Breast epithelium (tissue), 4 donors: ENCODE results near the gene DNAJB1. TPM values are rescaled to one million over a fixed set of nuclear protein-coding genes. Genes with fewer than 3 reads are reported as not detected.
"Not testable (repeated sequence)": the region's sequence is repeated elsewhere in the genome, so short reads cannot be mapped to it uniquely, and the experiment has no call there.

Source experiments
- DNase-seq, 2 donors: peaks; one replicate each; pipeline ENCODE4 v3.0.0-alpha.2; 2019; ENCODE audit warnings: low spot score in 2 of 2
- H3K27ac ChIP-seq, 2 donors: fragments of 200-600 bp; sonication (generic) in 1 of 2; one replicate each; pipeline ENCODE4 v1.5.1; 2016 to 2019; ENCODE audit warnings: mild to moderate bottlenecking in 1 of 2
- H3K27me3 ChIP-seq, 2 donors: fragments of 200-600 bp; sonication (generic) in 1 of 2; one replicate each; pipeline versions ENCODE4 v1.5.1 to v1.6.0; 2017 to 2019; ENCODE audit warnings: control low read depth in 1 of 2, mild to moderate bottlenecking in 1 of 2
- H3K36me3 ChIP-seq: fragments of 200-600 bp; one replicate; pipeline ENCODE4 v1.5.1; 2019
- H3K4me1 ChIP-seq, 2 donors: fragments of 200-600 bp; sonication (generic); one replicate each; pipeline ENCODE4 v1.5.1; 2016 to 2019; ENCODE audit warnings: control low read depth in 1 of 2
- H3K4me3 ChIP-seq, 3 donors: fragments of 200-600 bp; sonication (generic); 1 replicate in 2 of 3; 2 replicates in 1 of 3; pipeline ENCODE4 v1.5.1; 2016 to 2019; ENCODE audit warnings: mild to moderate bottlenecking in 3 of 3, moderate library complexity in 2 of 3
- H3K9me3 ChIP-seq, 2 donors: fragments of 200-600 bp; sonication (generic) in 1 of 2; one replicate each; pipeline ENCODE4 v1.5.1; 2016 to 2019; ENCODE audit warnings: control low read depth in 1 of 2
- CTCF ChIP-seq, 3 donors: fragments of 450-650 bp; IDR thresholded peaks; one replicate each; pipeline ENCODE4 v1.5.1; 2016 to 2017; ENCODE audit warnings: antibody characterized with exemption in 3 of 3, mild to moderate bottlenecking in 3 of 3, moderate library complexity in 3 of 3
- POLR2A ChIP-seq: fragments of 450-650 bp; IDR thresholded peaks from one replicate; pipeline ENCODE4 v1.6.1; 2016; ENCODE audit warnings: antibody characterized with exemption, mild to moderate bottlenecking, moderate library complexity
- POLR2AphosphoS5 ChIP-seq, 3 donors: sonication (generic); formaldehyde crosslinking; IDR thresholded peaks; one replicate each; pipeline ENCODE4 v1.6.1; 2017; ENCODE audit warnings: antibody characterized with exemption in 3 of 3
- intact Hi-C: fragments of 100-400 bp; cut with DNase I; formaldehyde crosslinking; loops from one replicate; pipeline ENCODE4 v1.15.1; 2023; ENCODE audit warnings: low total_unique reads
- total RNA-seq, 3 donors: library from RNA; depleted of rRNA; stranded (reverse); fragments of >200 nt; gene quantifications; one replicate each; pipeline ENCODE4 v1.1.0, GENCODE V29; 2016

Gene DNAJB1
- total RNA-seq, 3 donors from 2014 or later = 59.0 to 166 (median 102) TPM

- no peaks in the 10 kb centered on the region for H3K36me3 ChIP-seq
- no peaks in the 10 kb centered on the region for H3K27me3 ChIP-seq
- H3K4me3 ChIP-seq = no peak overlapping the region
- H3K4me1 ChIP-seq = peaks cover 15 to 28% of the 10 kb centered on the region in 2 donors
- no peak for DNase-seq
- intact Hi-C loops = loop anchor here (10.0 kb wide), 1 partner anchor 120 kb away; no protein-coding TSS in a partner anchor
- peak overlapping the region; percentile 7 to 54 for H3K27ac ChIP-seq
- H3K9me3 ChIP-seq = no peaks in the 10 kb centered on the region
- TF ChIP-seq POLR2A (no peak), CTCF (IDR thresholded peaks at IDR 0.05) (no peak), POLR2AphosphoS5 (IDR thresholded peaks at IDR 0.05) (no peak)
Measured at GRCh38 chr19:14565298-14565679, 47.1 kb upstream of the DNAJB1 start.

GRCh38 chr19:14564652-14565297, 46.6 kb upstream of the DNAJB1 start:
- H3K4me1 ChIP-seq = peaks cover 18 to 30% of the 10 kb centered on the region in 2 donors
- not testable (repeated sequence) for H3K4me3 ChIP-seq, H3K9me3 ChIP-seq, H3K27me3 ChIP-seq, H3K36me3 ChIP-seq, DNase-seq
- intact Hi-C loops = loop anchor here (10.0 kb wide), 1 partner anchor 120 kb away; no protein-coding TSS in a partner anchor
- peak overlapping the region; percentile 7 to 54 for H3K27ac ChIP-seq

- H3K36me3 ChIP-seq = no peaks in the 10 kb centered on the region
- no peak for DNase-seq
- no peak overlapping the region for H3K4me3 ChIP-seq
- intact Hi-C loops = loop anchor here (10.0 kb wide), 1 partner anchor 121 kb away; no protein-coding TSS in a partner anchor
- no peaks in the 10 kb centered on the region for H3K27me3 ChIP-seq
- no peaks in the 10 kb centered on the region for H3K9me3 ChIP-seq
- H3K4me1 ChIP-seq = peaks cover 18 to 30% of the 10 kb centered on the region in 2 donors
- no peak for TF ChIP-seq POLR2AphosphoS5 (IDR thresholded peaks at IDR 0.05)
- no peak for TF ChIP-seq POLR2A
- TF ChIP-seq CTCF (IDR thresholded peaks at IDR 0.05) = no peak
- H3K27ac ChIP-seq = peak overlapping the region; percentile 7 to 92
Measured at GRCh38 chr19:14563989-14564651, 45.9 kb upstream of the DNAJB1 start.

GRCh38 chr19:14563590-14563926, 45.4 kb upstream of the DNAJB1 start:
- H3K27ac ChIP-seq = peak overlapping the region; percentile 82 to 92
- H3K27me3 ChIP-seq = no peaks in the 10 kb centered on the region
- H3K4me1 ChIP-seq = peaks cover 18 to 30% of the 10 kb centered on the region in 2 donors
- no peaks in the 10 kb centered on the region for H3K36me3 ChIP-seq
- H3K4me3 ChIP-seq = no peak overlapping the region
- no peaks in the 10 kb centered on the region for H3K9me3 ChIP-seq
- DNase-seq = no peak
- TF ChIP-seq POLR2A (no peak), CTCF (IDR thresholded peaks at IDR 0.05) (no peak), POLR2AphosphoS5 (IDR thresholded peaks at IDR 0.05) (no peak)
- intact Hi-C loops = loop anchor here (10.0 kb wide), 1 partner anchor 121 kb away; no protein-coding TSS in a partner anchor

GRCh38 chr19:14562660-14563589, 44.7 kb upstream of the DNAJB1 start:
- H3K4me3 ChIP-seq = peak overlapping the region in 1 of 3 donors; percentile 50
- peaks cover 18 to 30% of the 10 kb centered on the region in 2 donors for H3K4me1 ChIP-seq
- H3K36me3 ChIP-seq = no peaks in the 10 kb centered on the region
- H3K9me3 ChIP-seq = no peaks in the 10 kb centered on the region
- intact Hi-C loops = loop anchor here (10.0 kb wide), 1 partner anchor 122 kb away; no protein-coding TSS in a partner anchor
- DNase-seq = no peak
- no peak for TF ChIP-seq POLR2AphosphoS5 (IDR thresholded peaks at IDR 0.05)
- TF ChIP-seq POLR2A = no peak
- no peak for TF ChIP-seq CTCF (IDR thresholded peaks at IDR 0.05)
- no peaks in the 10 kb centered on the region for H3K27me3 ChIP-seq
- H3K27ac ChIP-seq = peak overlapping the region; percentile 82 to 92
